GM21529 (cell line): ENCODE results near the gene SPRED2.

Experiments used
- ATAC-seq: cut with Tn5 transposase; IDR thresholded peaks from one replicate; pipeline ENCODE4 v1.9.1; 2021; ENCODE audit not compliant: unreplicated experiment

Gene SPRED2

GRCh38 chr2:65442420-65443020 lies 10.1 kb upstream of the SPRED2 start:
- no peak for ATAC-seq

DNA sequence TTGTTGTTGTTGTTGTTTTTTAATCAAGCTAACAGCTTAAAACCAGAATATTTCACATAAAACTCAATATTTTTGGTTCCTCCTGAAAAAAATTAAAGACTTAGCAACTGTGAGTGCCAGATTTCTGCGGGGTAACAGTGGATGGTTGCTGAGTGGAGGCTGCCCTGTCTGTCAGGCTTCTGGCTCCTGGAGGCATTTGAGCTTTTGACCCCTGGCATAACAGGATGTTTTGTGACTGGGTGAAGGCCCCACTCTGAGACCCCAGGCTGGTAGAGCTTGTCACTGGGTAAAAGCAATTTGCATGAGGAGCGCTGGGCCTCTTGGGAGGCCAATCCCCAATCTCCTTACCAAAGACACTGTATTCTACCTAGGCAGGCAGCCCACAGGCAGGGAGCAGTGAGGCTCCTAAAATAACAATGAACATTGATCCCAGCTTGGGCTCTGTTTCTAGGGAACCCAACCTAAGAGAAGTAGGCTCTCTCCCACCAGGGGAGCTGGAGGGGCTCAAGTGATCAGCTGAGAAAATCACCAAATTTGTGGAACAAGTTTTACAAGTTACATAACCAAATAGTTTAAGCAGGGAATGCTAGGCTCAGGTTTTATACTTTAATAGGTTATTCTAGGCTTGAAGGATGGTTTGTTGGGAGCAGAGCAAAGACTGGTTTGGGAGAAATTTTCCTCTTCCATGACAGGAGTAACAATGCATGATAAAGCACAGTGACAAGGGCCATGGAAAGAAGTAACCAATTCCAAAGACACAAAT lies 5.9 kb upstream of the SPRED2 start:
- no peak for ATAC-seq

DNA sequence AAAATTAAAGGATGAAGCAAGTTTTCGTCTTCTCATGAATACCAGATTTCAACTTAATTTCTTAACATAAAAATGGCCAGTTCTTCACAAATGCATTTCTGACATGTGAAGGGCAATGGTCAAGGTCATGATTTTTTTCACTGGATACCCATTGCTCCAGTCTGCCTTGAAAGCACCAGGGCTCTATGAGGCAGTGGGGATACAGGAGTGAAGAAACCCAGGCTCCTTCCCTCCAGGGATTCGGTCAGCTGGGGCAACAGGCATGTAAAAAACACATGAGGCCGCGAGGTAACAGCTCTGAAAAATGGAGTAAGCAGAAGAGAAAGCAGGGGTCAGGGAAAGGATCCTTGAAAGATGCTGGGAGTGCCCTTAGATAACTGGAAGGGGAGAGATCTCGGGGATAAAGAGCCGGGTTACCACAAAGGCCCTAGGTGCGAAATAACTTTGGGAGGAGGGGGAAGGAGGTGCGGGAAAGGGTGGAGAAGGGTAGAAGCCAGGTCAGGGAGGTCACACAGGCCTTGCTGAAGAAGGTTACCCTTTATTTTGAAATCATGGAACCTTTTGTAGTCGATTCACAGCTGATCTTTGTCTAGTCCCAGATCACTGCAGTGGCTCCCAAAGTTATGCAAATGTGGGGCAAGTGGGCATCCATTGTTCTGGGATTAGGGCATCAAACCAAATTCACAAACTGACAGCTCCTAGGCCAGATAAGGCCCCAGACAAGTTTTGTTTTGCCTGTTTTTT lies 5.2 kb upstream of the SPRED2 start:
- ATAC-seq = no peak

DNA sequence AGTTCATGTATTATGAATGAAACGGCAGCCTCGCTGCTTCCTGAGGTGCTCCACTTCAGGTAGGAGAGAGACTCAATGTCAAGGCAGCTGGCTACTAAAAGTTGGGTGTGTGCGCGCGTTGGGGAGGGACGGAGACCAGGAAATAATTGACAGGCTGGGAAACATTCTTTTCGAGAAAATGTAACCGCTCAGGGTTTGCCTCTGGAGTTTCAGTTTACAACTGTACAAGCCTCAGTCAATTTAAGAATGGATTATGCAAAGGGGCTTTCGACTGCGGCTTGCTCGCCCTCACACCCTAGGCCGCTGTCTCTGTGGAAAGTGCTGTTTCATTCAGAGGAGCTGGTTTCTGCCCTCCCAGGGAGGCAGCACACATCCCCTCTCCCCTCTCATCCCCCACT lies 4.4 kb upstream of the SPRED2 start:
- peak; percentile 72 for ATAC-seq

DNA sequence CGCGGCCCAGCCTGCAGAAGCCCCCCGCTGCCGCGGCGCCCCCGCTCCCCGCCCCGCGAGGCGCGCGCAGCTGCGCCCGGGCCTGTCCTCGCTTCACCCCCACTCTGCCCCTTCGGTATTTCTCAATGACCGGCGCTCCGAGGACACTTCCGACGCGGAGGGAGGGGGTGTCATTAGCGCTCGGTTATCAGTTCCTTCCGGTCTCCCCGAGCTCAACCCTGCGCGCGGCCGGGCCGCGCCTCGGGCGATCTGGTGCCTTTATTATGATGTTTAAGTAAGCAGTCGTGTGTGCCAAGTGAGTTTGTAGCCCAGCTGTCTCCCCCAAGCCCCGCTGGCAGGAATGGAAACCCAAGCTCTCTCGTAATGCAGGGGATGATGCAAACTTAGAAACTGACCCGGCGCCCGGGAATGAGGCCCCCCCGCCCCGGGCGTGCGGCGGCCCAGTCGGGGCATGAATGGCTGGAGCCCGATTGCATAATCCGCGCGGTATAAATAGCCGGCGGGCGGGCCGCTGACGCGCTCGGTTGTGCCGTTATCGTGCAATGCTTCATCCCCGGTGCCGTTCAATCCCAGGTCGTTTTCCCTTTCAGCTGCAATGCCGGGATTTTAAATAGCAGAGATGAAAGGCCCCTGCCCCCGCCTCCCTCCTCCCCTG lies 3.9 kb upstream of the SPRED2 start:
- peak; percentile 28 for ATAC-seq

DNA sequence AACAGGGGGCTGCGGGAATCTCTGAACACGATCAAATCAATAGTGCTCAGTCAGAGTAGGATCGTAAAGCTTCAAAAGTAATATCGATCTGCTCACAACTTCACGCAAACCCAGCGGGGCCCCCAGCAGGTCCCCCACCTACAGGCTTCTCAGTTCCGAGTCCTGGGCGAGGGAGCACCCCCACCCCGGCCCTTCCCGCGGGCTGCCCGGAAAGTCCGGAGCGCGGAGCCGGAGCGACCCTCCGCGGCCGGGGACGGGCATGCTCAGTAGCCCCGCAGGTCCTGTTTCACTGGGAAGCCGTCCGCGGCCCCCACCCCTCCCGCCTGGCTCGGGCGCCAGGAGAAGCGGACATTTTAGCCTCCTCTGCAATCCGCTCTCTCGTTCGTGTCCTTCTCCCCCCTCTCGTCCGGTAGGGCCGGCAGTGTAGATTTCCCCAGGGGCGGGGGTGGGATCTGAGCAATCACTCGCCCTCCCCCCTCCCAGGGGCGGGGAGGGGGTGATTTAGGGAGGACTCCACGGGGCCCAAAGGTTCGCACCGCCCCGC lies 3.3 kb upstream of the SPRED2 start:
- no peak for ATAC-seq

GRCh38 chr2:65434592-65435241 lies 2.3 kb upstream of the SPRED2 start:
- ATAC-seq = no peak

- ATAC-seq = peak; percentile 36
Measured at GRCh38 chr2:65431421-65432226, 775 bp downstream of the SPRED2 start.

GRCh38 chr2:65430603-65431420 lies 1.6 kb downstream of the SPRED2 start:
- ATAC-seq = peak; percentile 31

DNA sequence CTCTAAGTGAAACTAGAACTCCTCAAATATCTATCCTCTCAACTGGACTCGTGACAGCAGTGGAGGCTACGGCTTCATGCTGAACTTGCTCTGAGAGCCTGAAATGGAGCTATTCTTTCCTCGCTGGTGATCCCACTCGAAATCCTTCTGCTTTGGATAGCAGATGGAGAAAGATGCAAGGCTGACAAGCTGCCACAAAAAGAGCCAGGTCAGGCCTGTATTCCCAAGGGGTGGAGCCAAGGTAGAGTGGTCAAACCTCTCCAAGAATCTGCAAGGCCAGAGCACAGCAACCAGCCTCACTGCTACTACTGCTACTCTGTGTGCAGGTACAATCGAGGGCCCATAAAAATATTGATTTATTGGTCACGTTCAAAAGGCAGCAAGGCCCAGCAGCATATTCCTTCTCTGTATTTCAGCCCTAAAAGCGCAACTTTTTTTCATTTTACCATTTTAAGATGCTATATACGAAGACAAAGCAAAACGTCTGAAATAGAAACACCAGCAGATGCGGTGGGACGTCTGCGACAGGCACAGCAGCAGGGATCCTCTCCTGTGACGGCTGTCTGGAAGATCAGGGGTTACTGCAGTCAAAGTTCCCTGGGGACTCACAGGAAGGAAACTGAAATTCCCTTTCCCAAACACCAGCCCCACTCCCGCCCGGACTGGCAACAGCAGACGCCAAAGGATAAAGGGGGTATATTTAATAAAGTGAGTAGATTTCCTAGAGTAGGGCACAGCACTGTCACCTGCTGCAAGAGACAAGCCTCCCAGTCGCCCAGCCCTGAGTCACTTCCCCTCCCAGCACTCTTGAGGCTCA lies 2.4 kb downstream of the SPRED2 start:
- peak; percentile 13 for ATAC-seq

DNA sequence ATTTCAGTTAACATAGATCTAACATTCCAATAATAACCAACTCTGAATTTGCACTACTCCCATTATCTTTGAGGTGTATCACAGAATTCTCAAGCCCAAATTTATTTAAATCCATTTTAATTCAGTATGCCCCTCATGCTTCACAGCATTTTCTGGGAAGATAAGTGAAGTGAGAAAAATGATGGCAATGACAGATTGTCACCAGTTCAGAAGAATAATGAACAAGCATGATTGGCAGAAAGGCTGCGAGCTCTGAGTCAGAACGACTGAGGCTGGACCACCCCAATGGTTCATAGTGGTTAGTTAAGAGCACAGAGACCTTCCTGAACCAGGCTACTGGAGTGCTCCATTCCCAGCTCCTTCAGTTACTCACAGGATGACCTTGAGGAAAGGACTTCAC lies 4.9 kb downstream of the SPRED2 start:
- no peak for ATAC-seq

DNA sequence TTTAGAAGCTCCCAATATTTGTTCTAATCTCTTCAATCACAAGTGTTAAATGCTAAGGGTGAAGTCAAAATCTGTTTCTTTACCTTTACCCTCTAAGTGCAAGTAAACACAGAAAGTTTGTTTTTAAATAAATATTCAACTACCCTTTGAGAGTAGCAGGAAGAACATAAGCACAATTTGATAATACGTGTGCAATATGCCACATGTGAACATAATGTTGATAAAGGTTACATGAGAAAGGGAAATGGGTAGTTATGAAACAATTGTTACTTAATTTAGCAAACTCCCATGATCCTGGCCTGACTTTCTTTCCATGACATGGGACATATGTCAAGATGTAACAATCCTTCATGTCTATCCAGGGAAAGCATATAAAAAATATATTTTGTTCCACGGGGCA lies 7.1 kb downstream of the SPRED2 start:
- ATAC-seq = no peak

DNA sequence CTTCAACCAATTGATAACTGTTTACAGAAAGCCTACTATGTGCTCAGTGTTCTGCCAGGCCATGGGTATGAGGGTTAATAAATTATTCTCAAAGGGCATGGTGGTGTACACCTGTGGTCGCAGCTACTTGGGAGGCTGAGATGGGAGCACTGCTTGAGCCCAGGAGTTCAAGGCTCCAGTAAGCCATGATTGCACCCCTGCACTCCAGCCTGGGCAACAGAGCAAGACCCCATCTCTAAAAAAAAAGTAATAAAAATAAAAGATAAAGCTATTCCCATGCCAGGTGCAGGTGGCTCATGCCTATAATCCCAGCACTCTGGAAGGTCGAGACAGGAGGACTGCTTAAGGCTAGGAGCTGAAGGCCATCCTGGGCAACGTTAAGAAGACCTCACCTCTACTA lies 8.0 kb downstream of the SPRED2 start:
- no peak for ATAC-seq

DNA sequence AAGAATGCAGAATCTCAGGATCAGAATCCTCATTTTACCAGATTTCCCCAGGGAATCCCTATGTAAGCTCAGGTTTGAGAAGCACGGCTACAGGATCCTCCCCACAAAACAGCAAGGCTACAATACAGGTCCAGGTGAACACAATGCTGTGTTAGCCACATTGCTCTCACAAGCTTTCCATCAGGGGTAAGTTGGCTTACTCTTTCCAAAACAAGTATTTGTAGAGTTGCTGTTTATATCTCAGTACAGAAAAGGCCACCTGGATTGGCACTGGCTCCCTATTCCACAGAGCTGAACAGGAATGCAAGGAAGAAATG lies 11.0 kb downstream of the SPRED2 start:
- ATAC-seq = no peak

GRCh38 chr2:65420712-65421431 lies 11.5 kb downstream of the SPRED2 start:
- peak; percentile 74 for ATAC-seq

- ATAC-seq = no peak
Measured at GRCh38 chr2:65417509-65418085, 14.8 kb downstream of the SPRED2 start.

DNA sequence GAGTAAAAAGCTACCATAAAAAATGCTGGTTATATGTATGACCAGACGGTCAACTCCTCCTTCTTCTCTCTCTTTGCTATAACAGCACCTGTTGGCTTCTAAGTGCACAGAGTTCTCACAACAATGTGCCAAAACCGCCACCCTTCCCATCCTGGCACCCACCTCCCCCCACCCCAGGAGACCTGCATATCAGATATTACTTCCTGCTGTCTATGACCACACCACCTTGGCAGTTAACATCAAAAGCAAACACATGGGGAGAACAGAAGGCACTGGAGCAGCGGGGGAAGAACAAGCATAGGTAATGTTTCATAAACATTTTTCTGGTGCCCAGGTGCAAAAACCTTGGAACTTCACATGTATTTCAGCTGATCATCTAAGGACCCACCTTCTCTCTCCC lies 15.5 kb downstream of the SPRED2 start:
- no peak for ATAC-seq
